T-cell (primary cell): ENCODE measurements around the gene WNT3. TPM values are rescaled to one million over a fixed set of nuclear protein-coding genes. Genes with fewer than 3 reads are reported as not detected.

Source experiments
- ATAC-seq, 4 experiments: fragments of 200-7000 bp in 3 of 4; fragments of 150-1000 bp in 1 of 4; cut with Tn5 transposase; replicated peaks in 1 of 4; 1 replicate in 3 of 4; 2 replicates in 1 of 4; pipeline ENCODE4 v1.10.0; 2021; ENCODE audit warnings: moderate library complexity in 3 of 4, mild to moderate bottlenecking in 2 of 4, moderate number of reproducible peaks in 1 of 4
- CTCF ChIA-PET, 2 donors: fragments of 300-600 bp; sonication (Branson Sonifier 250); formaldehyde crosslinking; loops; one replicate each; lab custom pipeline; 2022; ENCODE audit warnings: antibody characterized with exemption in 2 of 2; lab: Charles Lee
- POLR2A ChIA-PET, 2 donors: fragments of 300-600 bp; sonication (Branson Sonifier 250); formaldehyde crosslinking; loops; one replicate each; lab custom pipeline; 2022; ENCODE audit warnings: antibody characterized with exemption in 2 of 2; lab: Charles Lee
- DNase-seq, 35 experiments: peaks; one replicate each; pipeline versions ENCODE4 v3.0.0 to v3.0.0-alpha.2; 2013 to 2023
- H3K27ac ChIP-seq: one replicate; pipeline ENCODE4 v1.5.1; 2013; ENCODE audit warnings: low read length
- H3K27me3 ChIP-seq, 2 experiments: replicated peaks in 1 of 2; 1 replicate in 1 of 2; 2 replicates in 1 of 2; pipeline versions ENCODE4 v1.6.1 to v1.7.0; 2013; ENCODE audit warnings: low read length in 1 of 2, mixed read lengths in 1 of 2; ENCODE audit not compliant: control insufficient read depth in 2 of 2, insufficient read depth in 2 of 2; ENCODE audit errors: extremely low read depth in 1 of 2
- H3K36me3 ChIP-seq, 2 donors: 1 replicate in 1 of 2; 2 replicates in 1 of 2; pipeline versions ENCODE4 v1.6.1 to v1.7.0; 2013; ENCODE audit warnings: low read length in 1 of 2; ENCODE audit not compliant: control insufficient read depth in 2 of 2, insufficient read depth in 1 of 2; ENCODE audit errors: extremely low read depth in 1 of 2
- H3K4me1 ChIP-seq, 2 experiments: 1 replicate in 1 of 2; 2 replicates in 1 of 2; pipeline versions ENCODE4 v1.6.1 to v1.7.0; 2013; ENCODE audit warnings: low read length in 2 of 2, mixed read lengths in 1 of 2; ENCODE audit not compliant: insufficient read depth in 2 of 2, control insufficient read depth in 1 of 2; ENCODE audit errors: extremely low read depth in 1 of 2
- H3K4me3 ChIP-seq, 2 donors: 1 replicate in 1 of 2; 2 replicates in 1 of 2; pipeline versions ENCODE4 v1.5.1 to v1.7.0; 2013; ENCODE audit warnings: mild to moderate bottlenecking in 2 of 2, low read length in 1 of 2, moderate library complexity in 1 of 2; ENCODE audit not compliant: control insufficient read depth in 1 of 2; ENCODE audit errors: extremely low read depth in 1 of 2
- H3K9me3 ChIP-seq: 2 replicates; pipeline ENCODE4 v1.7.0; 2013
- H3K27ac Mint-ChIP-seq, 2 donors: one replicate each; pipeline ENCODE4 v1.8.0; 2020 to 2021; ENCODE audit warnings: mild to moderate bottlenecking in 2 of 2, mixed read lengths in 2 of 2
- H3K27me3 Mint-ChIP-seq, 2 donors: one replicate each; pipeline ENCODE4 v1.8.0; 2021 to 2022; ENCODE audit warnings: mixed read lengths in 2 of 2
- H3K36me3 Mint-ChIP-seq: one replicate; pipeline ENCODE4 v1.8.0; 2021; ENCODE audit warnings: mixed read lengths
- H3K4me1 Mint-ChIP-seq, 3 donors: one replicate each; pipeline ENCODE4 v1.8.0; 2020 to 2022; ENCODE audit warnings: mixed read lengths in 3 of 3, mild to moderate bottlenecking in 1 of 3
- H3K4me3 Mint-ChIP-seq, 3 donors: one replicate each; pipeline ENCODE4 v1.8.0; 2020 to 2022; ENCODE audit warnings: mild to moderate bottlenecking in 3 of 3, mixed read lengths in 3 of 3, moderate library complexity in 3 of 3
- H3K9me3 Mint-ChIP-seq, 3 donors: one replicate each; pipeline ENCODE4 v1.8.0; 2020 to 2022; ENCODE audit warnings: mixed read lengths in 3 of 3
- WGBS: methylation state at CpG from one replicate; pipeline ENCODE4 v1.1.5; 2013; ENCODE audit warnings: missing lambda C conversion rate; ENCODE audit not compliant: insufficient coverage; 5-methylcytosine and 5-hydroxymethylcytosine counted together
- total RNA-seq, 35 experiments: library from RNA in 6 of 35; stranded (reverse) in 6 of 35; fragments of 120-200 nt in 1 of 35; gene quantifications; one replicate each; pipeline versions ENCODE4 v1.2.1 to v1.2.4 and lab custom pipeline; 2013 to 2026

The WNT3 gene
- total RNA-seq, 5 donors from 2014 or later (not counting 1 experiment from before 2014, with no cell fraction given): 0.09 to 0.12 (median 0.10) TPM; not detected in 2

DNA sequence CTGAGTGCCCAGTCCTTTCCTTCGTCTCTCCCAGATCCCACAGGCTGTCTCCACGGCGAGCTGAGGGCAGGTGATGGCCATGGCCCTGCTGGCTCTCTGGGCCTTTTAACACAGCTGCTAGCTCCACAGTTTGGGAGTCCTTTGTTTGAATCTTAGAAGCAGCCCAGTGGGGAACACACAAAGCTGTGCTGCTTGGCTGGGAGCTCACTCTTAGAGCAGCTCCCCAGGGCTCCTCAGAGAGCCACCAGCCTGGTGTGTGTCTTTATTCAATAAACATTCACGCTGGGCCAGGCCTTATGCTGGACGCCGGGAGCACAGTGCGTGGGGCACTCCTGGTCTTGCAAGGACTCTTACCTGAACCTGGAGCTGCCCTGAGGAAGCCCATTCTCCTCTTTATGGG is 29.7 kb downstream of the WNT3 start:
- no peak overlapping the region for H3K4me3 ChIP-seq
- H3K9me3 ChIP-seq: no peaks in the 10 kb centered on the region
- ATAC-seq (no peak), DNase-seq (no peak)
- no peaks in the 10 kb centered on the region for H3K4me1 Mint-ChIP-seq
- H3K27me3 Mint-ChIP-seq: peaks cover 22 to 36% of the 10 kb centered on the region in 2 donors
- H3K36me3 Mint-ChIP-seq: no peaks in the 10 kb centered on the region
- ChIA-PET CTCF (no interaction called here), POLR2A (no interaction called here)
- H3K36me3 ChIP-seq: no peaks in the 10 kb centered on the region
- no peaks in the 10 kb centered on the region for H3K4me1 ChIP-seq
- H3K27ac Mint-ChIP-seq: no peak overlapping the region
- H3K27me3 ChIP-seq: peaks cover 0 to 31% of the 10 kb centered on the region in 2 experiments
- no peak overlapping the region for H3K4me3 Mint-ChIP-seq
- no peaks in the 10 kb centered on the region for H3K9me3 Mint-ChIP-seq
- H3K27ac ChIP-seq: no peak overlapping the region
- WGBS: 83% methylated on average over 7 of the region's 7 CpGs

DNA sequence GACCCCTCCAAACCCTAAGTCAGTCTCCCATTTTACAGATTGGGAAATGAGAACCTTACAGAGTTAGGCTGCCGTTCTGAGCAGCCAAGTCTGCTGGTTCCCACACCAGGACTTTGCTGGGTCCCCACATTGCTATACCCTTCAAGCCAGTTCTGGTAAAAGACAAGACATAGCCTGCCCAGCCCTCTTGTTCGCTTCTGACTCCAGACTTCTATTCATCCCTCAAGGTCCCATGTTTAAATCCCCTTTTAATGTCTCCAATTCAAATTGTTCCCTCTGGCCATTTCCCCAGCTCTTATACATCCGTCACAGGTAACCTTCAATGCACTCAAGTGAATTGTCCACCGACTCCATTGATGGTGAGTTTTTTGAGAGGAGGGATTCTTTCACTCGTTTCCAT is 30.2 kb downstream of the WNT3 start:
- H3K4me3 Mint-ChIP-seq: no peak overlapping the region
- POLR2A ChIA-PET: no interaction called here
- no peak overlapping the region for H3K27ac Mint-ChIP-seq
- H3K36me3 Mint-ChIP-seq: no peaks in the 10 kb centered on the region
- CTCF ChIA-PET: interaction anchor here in 1 of 2 donors (0.6 kb wide), 1 partner anchor 11 kb away, joined by 12 read pairs; no protein-coding TSS in a partner anchor
- peaks cover 20 to 33% of the 10 kb centered on the region in 2 donors for H3K27me3 Mint-ChIP-seq
- no peak for ATAC-seq
- H3K4me1 Mint-ChIP-seq: no peaks in the 10 kb centered on the region
- no peak overlapping the region for H3K4me3 ChIP-seq
- H3K9me3 Mint-ChIP-seq: no peaks in the 10 kb centered on the region
- H3K27me3 ChIP-seq: peaks cover 0 to 26% of the 10 kb centered on the region in 2 experiments
- no peak overlapping the region for H3K27ac ChIP-seq
- DNase-seq: no peak
- H3K4me1 ChIP-seq: no peaks in the 10 kb centered on the region
- H3K36me3 ChIP-seq: no peaks in the 10 kb centered on the region
- H3K9me3 ChIP-seq: no peaks in the 10 kb centered on the region
- 88% methylated on average over 2 of the region's 5 CpGs for WGBS

DNA sequence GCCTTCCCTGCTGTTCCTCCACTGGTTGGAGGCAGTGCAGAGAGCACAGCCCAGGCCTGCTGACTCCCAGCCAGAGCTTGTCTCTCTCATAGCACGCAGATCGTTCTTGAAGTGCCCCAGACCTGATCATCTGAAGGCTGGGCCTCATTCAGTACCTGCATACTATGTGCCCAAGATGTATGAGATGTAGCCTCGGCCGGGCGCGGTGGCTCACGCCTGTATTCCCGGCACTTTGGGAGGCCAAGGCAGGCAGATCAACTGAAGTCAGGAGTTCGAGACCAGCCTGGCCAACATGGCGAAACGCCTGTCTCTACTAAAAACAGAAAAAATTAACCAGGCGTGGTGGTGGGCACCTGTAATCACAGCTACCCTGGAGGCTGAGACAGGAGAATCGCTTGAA is 31.0 kb downstream of the WNT3 start:
- POLR2A ChIA-PET: no interaction called here
- Histone ChIP-seq H3K9me3 (no peaks in the 10 kb centered on the region), H3K4me3 (no peak overlapping the region), H3K27me3 (peaks cover 0 to 21% of the 10 kb centered on the region in 2 experiments), H3K36me3 (no peaks in the 10 kb centered on the region), H3K4me1 (no peaks in the 10 kb centered on the region), H3K27ac (no peak overlapping the region)
- Mint-ChIP-seq H3K36me3 (no peaks in the 10 kb centered on the region), H3K9me3 (no peaks in the 10 kb centered on the region), H3K27ac (no peak overlapping the region), H3K4me3 (no peak overlapping the region), H3K27me3 (peaks cover 20 to 32% of the 10 kb centered on the region in 2 donors), H3K4me1 (no peaks in the 10 kb centered on the region)
- ATAC-seq: no peak
- DNase-seq: no peak
- CTCF ChIA-PET: no interaction called here
- 91% methylated on average over 11 of the region's 13 CpGs for whole genome bisulfite sequencing

DNA sequence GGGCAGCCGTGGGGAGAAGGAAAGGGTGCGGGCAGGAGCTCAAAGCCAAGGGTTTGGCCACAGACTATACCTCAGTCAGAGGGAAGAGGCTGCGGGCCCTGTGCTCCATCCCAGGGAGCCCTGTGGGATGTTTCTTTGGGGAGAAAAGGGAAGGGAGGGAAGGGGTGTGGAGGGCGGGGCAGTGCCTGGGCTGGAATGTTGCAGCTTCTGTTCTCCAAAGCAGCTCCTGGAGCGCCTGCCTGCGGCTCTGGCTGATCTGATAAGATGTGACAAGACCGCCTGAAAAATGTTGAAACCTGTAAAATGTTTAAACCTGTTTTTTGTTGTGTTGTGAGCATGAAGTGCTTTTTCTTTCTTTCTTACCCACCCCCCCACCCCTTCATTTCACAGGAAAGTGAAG is 32.8 kb downstream of the WNT3 start:
- Histone ChIP-seq H3K4me3 (no peak overlapping the region), H3K27me3 (peaks cover 0 to 24% of the 10 kb centered on the region in 2 experiments), H3K36me3 (no peaks in the 10 kb centered on the region), H3K27ac (no peak overlapping the region), H3K4me1 (no peaks in the 10 kb centered on the region), H3K9me3 (no peaks in the 10 kb centered on the region)
- Mint-ChIP-seq H3K27me3 (peaks cover 11 to 22% of the 10 kb centered on the region in 2 donors), H3K27ac (no peak overlapping the region), H3K9me3 (no peaks in the 10 kb centered on the region), H3K4me3 (no peak overlapping the region), H3K4me1 (no peaks in the 10 kb centered on the region), H3K36me3 (no peaks in the 10 kb centered on the region)
- CTCF ChIA-PET: no interaction called here
- POLR2A ChIA-PET: interaction anchor here in 1 of 2 donors (0.5 kb wide), 1 partner anchor 115 kb away, joined by 4 read pairs; no protein-coding TSS in a partner anchor
- DNase-seq (no peak), ATAC-seq (no peak)
- WGBS: 83% methylated on average over 4 of the region's 7 CpGs

DNA sequence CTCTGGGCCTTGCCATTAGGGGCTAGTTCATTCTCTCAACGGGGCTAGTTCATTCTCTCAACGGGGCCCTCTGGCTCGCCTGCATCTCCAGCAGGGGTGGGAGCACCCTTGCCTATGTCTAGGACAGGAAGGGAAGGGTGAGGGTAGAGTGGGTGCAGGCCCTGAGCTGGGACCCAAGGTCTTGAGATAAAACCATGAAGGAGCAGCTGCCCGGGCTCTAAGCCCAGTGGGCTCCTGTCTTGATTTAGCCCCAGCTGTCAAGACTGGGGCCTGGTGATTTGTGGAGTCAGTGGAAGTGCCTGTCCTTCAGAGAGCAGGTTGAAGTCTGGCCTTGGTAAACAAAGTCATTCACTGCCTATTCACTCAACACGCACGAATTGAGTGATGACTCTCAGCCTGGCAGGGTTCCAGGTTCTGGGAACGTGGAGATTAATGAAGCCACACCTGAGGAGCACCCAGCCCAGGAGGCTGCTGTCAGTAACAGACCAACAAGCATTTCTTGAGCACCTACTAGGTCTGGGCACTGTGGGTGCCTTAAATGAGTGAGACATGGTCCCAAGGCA is 35.4 kb downstream of the WNT3 start:
- Histone ChIP-seq H3K27me3 (peaks cover 0 to 20% of the 10 kb centered on the region in 2 experiments), H3K9me3 (no peaks in the 10 kb centered on the region), H3K36me3 (no peaks in the 10 kb centered on the region), H3K4me1 (no peaks in the 10 kb centered on the region), H3K4me3 (no peak overlapping the region), H3K27ac (no peak overlapping the region)
- Mint-ChIP-seq H3K4me3 (no peak overlapping the region), H3K27ac (no peak overlapping the region), H3K4me1 (no peaks in the 10 kb centered on the region), H3K27me3 (peaks cover 3 to 10% of the 10 kb centered on the region in 2 donors), H3K36me3 (no peaks in the 10 kb centered on the region), H3K9me3 (no peaks in the 10 kb centered on the region)
- ChIA-PET CTCF (no interaction called here), POLR2A (no interaction called here)
- DNase-seq: no peak
- no peak for ATAC-seq
- WGBS: 49% methylated on average over 4 of the region's 7 CpGs

DNA sequence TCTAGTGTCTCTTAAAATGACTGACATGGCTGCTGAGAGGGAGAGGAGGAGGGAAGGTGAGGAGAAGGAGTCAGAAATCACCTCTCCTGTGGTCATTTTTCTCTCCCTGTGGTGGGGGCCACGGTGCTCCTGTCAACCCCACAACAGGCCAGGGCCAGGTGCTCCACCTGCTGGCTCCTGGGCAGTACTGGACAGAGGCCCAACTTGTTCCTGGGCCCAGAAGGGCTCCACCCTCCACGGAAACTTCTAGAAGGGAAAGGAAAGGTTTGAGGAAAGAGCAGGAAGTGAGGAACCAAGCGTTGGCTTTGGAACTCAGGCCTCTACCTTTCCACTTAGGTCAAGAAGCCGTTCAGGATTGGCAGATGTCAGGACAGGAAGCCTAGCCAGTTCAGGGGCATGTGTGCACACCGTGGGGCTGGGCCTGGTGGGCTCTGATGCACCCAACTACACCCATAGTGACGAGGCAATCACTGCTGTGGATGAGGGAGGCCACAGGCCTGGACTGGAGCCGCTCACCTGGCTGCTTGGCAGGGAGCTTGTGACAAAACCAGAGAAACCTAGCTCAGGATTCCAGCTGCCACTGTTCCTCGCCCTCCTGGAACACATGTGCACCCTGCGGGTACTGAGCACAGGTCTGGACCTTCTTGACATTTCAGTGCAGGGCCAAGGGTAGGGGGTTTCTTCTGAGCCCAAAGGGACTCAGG is 36.1 kb downstream of the WNT3 start:
- ChIA-PET CTCF (no interaction called here), POLR2A (no interaction called here)
- H3K4me3 Mint-ChIP-seq: no peak overlapping the region
- DNase-seq: peak in 2 of 35 experiments; percentile 11 to 26
- no peaks in the 10 kb centered on the region for H3K36me3 ChIP-seq
- no peaks in the 10 kb centered on the region for H3K4me1 Mint-ChIP-seq
- peaks cover 0 to 24% of the 10 kb centered on the region in 2 experiments for H3K27me3 ChIP-seq
- no peaks in the 10 kb centered on the region for H3K4me1 ChIP-seq
- peaks cover 3 to 17% of the 10 kb centered on the region in 2 donors for H3K27me3 Mint-ChIP-seq
- peak in 2 of 4 experiments; percentile 19 to 27 for ATAC-seq
- H3K27ac Mint-ChIP-seq: no peak overlapping the region
- no peak overlapping the region for H3K27ac ChIP-seq
- H3K4me3 ChIP-seq: no peak overlapping the region
- no peaks in the 10 kb centered on the region for H3K9me3 Mint-ChIP-seq
- H3K9me3 ChIP-seq: no peaks in the 10 kb centered on the region
- 79% methylated on average over 5 of the region's 9 CpGs for WGBS
- H3K36me3 Mint-ChIP-seq: no peaks in the 10 kb centered on the region
